HG03039 (cell line): Measurements from ENCODE around the gene PALB2.
"Not testable (repeated sequence)": the region's sequence is repeated elsewhere in the genome, so short reads cannot be mapped to it uniquely, and the experiment has no call there.

Experiments
- ATAC-seq: cut with Tn5 transposase; IDR thresholded peaks from one replicate; pipeline ENCODE4 v1.9.1; 2021; ENCODE audit warnings: mild to moderate bottlenecking, moderate library complexity; ENCODE audit not compliant: unreplicated experiment

The PALB2 gene

DNA sequence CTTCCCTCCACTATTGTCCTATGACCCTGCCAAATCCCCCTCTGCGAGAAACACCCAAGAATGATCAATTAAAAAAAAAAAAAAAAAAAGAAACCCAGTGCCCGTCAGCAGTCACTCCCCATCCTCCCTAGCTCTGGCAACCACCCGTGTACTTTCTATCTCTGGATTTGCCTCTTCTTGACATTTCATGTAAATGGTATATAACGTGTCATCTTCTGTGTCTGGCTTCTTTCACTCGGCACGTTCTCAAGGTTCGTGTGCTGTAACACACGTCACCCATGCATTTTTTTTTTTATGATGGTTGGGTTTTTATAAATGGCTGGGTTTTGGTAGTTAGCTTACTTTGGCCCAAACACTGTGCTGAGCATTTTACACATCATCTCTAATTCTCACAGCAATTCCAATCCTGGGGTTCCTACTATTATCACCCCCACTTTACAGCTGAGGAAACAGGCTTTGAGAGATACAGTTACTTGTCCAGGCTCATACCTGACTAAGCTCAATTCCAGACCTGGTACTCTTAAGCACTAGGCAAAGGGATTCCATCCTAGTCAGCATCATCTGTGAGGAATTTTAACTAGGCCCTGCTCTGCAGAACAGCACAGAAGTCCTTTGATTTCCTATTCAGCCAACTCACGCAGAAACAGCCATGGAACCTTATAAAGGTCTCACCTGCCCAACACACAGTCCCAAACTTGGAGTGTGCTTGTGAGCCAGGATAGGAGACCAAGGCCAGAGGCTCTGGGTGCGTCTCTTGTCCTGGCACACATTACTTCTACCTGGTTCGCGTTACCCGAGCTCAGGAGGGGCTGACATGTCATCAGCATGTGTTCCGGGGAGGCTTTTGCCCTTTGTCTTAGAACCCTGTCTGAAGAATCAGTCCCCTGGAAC lies 56.7 kb downstream of the PALB2 start:
- no peak for ATAC-seq

DNA sequence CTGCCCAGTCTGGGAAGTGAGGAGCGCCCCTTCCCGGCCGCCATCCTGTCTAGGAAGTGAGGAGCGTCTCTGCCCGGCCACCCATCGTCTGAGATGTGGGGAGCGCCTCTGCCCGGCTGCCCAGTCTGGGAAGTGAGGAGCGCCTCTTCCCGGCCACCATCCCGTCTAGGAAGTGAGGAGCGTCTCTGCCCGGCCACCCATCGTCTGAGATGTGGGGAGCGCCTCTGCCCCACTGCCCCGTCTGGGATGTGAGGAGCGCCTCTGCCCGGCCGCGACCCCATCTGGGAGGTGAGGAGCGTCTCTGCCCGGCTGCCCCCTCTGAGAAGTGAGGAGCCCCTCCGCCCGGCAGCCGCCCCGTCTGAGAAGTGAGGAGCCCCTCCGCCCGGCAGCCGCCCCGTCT lies 57.8 kb downstream of the PALB2 start:
- ATAC-seq, result not testable (repeated sequence)

DNA sequence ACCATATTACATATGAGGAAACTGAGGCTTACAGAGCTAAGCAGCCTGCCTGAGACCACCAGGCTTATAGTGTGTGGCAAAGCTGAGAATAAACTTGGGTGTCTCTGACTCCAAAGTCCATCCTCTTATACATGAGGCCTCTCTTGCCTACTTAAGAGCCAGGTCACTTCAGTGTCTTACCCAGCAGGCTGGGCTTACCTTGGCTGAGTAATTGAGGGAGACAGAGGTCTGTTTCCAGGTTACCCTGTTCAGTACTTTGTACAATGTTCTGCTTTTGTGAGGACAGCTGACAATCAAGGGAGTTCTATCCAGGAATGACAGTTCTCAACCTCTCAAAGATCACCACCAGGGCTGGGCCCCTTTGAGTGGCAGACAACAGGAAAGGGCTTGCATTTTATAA lies 59.3 kb downstream of the PALB2 start:
- no peak for ATAC-seq

DNA sequence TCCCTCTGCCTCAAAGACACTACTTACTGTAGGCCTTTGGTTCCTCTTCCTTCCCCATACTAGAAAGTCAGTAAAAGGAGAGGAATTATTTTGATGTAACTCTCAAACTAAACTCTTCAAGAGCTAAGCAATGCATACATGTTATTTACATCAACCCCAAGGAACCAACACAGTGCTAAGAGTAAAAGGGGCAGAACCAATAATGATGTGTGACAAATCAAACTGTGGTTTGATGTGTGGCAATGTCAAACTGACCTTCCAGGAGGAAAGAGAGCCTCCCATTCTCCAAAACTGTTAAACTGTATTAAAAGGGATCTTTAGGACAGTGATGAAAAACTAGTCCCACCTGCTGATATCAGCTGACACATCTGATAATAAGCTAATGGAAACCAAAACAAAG lies 60.7 kb downstream of the PALB2 start:
- no peak for ATAC-seq

DNA sequence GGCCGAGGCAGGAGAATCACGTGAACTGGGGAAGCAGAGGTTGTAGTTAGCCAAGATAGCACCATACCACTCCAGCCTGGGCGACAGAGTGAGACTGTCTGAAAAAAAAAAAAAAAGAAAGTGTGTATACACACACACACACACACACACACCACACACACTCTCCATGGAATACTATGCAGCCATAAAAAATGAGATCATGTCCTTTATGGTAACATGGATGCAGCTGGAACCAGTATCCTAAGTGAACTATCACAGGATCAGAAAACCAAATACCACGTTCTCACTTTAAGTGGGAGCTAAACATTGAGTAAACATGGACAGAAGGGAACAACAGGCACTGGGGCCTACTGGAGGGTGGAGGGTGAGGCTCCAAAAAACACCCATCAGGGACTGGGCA lies 61.7 kb downstream of the PALB2 start:
- ATAC-seq, result no peak

DNA sequence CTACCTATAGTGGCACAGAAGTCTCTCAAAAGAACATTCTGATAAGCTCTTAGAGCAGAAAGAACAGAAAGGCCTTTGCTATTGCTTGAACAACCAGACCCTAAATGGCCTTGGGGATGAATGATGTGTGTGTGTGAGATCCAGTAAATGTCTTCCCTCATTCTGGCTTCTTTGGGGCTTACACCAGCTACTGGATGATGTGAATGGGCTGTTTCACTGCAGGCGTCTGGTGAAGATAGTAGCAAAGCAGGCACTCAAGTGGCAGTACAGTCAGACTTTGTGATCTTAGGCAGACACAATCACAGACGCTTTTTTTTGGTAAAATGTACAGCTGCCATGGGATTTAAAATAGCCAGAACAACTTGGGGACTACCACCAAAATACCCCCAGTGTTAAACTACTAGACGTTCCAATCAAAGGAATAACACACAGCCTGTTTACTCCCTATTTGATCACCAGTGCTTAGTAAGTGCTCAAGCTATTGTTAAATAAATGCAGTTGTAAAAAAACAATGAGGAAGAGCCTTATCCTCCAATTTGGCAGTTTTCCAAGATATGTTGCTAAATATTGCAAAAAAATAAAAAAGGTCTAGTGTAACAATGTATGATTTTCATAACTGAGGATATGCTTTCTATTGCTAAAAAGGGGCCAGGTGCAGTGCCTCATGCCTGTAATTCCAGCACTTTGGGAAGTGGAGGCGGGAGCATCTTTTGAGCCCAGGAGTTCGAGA lies 62.8 kb downstream of the PALB2 start:
- no peak for ATAC-seq

DNA sequence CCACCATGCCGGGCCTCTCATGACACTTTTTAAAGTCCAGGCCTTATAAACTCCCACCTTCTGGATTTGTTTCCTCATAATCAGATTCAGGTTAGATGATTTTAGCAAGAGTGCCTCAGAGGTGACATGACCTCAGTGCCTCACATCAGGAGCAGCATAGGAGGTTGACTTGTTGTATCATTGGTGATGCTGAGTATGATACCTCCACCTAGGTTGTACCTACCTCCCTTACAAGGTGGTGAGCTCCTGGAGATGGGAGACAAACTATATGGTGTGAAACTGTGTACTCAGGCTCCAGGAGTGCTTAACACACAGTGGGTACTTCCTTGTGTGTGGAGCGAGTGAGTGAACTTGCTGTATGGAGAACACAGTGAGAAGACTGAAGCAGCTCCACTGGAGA lies 63.6 kb downstream of the PALB2 start:
- ATAC-seq, result no peak

DNA sequence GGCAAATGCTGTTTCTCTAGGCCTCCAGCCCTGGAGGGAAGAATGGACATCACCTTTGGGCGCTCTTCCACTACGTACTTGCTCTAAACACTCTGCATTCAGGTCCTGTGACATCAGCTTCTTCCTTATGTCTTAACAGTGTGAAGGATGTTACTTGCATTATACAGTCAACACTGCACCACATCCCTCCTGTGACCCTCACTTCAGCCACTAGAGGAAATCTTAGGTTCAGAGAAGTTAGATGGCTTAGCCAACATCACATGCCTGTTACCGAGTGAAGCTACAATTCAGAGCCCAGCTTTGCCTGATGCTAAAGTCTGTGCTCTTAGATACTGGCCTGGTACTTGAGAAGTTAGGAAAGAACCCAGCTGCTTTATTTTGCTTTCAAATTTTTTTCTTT lies 65.3 kb downstream of the PALB2 start:
- no peak for ATAC-seq

DNA sequence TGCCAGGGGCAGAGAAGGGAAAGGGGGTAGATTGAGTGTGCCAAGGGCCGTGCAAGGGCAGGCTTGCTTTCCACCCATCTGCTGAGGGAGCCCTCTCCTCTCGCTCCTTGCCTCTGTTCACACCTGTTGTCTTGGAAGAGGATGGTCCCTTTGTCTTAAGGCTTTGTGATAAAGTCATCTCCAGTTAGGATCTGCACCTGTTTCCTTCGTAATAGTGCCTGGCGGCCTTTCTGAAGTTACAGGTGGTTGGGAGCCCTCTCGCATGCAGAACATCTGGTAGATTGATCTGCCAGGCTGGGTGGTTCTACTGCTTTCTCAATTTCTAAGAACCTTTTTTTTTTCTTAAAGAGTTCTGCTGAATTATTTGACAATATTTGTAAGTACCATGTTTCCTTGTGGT lies 67.3 kb downstream of the PALB2 start:
- ATAC-seq, result no peak

DNA sequence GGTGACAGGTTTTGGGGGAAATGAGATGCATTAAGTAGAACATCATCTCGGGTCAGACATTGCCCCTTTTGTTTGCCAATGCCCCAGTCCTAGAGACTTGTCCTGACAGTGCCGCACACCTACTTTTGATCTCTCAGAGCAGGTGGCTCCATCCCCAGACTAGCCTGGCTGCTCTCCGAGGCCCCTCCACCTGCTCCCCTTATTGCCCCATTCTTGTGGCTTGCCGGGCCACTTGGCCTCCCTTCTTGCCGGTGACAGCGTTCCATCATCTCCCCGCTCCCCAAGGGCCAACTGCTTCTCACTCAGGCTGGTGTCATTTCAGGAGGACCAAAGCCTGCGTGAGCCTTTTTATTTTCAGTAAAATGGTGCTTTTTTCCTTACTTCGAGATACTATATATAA lies 68.7 kb downstream of the PALB2 start:
- ATAC-seq, result no peak

DNA sequence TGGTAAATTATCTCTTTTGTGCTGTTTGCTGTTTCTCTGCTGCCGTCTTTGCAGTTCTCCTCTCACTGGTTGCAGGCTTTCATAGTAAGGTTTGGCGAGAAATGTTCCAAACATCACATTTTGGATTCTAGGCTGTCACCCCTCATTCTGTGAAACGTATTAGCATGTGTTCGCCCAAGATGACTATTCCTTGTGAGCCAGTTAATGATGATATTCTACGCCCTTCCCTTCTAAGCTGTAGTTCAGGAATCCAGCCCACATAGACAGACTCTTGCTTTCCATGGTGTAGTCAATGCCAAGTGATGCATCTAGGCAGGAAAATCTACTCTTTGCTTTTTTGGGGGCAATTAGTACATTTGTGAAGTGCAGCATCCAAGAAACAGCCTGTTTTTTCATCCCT lies 69.2 kb downstream of the PALB2 start:
- ATAC-seq, result no peak

DNA sequence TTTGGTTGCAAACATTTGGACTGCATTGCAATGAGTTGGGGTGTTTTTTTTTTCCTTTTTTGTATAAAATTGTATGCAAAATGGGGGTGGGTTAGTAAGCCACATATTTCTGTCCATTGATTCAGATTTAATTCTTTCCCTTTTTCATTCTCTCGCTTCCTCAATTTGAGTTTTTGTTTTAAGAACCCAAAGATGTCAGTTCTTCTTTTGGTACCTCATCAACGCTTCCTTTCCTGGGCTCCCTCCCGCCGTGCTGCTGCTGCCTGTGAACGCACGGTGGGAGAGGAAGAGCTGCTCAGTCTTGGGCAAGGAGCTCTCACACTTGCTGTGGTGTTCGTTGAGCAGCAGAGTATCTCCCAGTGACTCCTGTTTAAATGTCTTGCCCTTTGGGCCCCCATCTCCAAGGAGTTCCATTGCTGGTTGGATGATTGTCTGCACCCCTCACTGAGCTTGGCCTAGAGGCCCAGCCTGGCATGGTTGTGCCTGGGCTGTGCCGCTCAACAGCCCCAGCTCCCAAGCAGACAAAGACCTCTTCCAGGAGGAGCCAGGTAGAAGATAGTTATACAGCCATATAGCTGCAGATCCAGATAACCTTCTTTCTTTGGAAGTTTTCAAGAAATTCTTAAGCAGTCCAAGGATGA lies 70.0 kb downstream of the PALB2 start:
- no peak for ATAC-seq

DNA sequence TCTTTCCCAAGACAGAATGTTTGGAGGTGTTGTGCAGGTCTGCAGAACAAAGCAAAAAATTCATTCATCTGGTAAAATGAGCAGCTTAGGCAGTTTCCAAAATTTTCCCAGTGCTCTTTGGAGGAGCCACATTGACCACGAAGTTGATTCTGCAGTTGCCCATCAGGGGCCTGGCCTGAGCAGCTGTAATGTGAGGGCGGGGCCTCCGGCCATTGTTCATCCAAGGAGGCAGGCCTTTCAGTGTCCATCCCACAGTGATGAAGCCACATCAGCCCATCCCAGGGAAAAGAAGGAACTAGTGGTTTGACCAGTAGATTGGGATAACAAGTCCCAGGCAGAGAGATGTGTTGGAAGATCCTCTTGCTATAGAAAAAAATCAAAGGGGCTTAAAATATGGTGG lies 73.5 kb downstream of the PALB2 start:
- no peak for ATAC-seq

DNA sequence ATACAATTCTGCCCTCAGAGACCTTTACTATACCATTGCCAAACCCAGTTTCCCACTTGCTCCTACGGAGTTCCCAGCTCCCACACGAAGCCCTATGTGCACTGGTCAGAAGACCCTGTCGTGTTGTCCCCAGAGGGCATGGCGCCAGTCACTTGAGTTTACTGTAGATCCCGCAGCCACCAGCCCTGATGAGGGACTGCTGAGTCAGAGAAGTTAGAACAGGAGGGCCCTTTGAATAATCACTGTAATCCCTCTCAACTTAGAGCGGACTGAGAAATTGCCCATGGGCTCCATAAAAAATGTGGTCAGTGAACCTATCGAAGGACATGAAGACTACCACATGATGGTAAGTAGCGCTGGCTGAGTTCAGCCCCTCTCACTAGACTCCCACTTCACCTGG lies 74.4 kb downstream of the PALB2 start:
- ATAC-seq, result no peak

DNA sequence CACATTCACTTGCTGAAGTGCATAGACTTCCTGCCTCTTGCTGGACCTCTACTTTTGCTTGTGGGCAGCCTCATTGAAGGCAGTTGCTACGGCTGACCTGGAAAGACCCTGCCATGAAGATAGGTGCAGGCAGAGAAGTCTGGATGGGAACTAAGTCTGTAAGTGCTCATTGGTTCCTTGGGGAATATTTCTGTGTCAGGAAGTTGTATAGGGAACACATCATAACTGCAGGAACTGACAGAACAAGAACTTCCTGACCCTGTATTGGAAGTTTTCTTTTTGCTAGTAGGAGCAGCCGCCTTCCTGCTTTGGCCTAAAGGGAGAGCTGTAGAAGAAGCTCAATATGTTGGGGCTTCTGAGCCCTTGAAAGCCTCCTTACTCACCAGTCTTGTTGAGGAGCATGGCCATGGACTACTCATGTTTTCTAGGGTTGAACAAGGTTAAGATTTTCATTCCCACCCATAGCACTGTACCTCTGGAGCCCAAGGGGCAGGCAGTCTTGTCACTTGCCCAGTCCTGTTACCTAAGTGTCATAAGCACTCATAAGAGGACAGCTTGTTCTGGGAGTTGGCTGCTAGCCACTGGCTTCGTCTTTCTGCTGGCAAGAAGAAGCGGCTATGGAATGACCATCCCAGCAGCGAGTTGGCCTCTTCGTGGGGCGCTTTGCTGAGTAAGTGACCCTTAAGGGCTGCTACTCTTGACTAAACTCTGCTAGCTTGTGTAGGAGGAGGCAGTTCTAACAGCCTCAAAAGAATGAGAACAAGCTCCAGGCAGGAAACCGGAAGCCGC lies 76.3 kb downstream of the PALB2 start:
- ATAC-seq, result no peak

DNA sequence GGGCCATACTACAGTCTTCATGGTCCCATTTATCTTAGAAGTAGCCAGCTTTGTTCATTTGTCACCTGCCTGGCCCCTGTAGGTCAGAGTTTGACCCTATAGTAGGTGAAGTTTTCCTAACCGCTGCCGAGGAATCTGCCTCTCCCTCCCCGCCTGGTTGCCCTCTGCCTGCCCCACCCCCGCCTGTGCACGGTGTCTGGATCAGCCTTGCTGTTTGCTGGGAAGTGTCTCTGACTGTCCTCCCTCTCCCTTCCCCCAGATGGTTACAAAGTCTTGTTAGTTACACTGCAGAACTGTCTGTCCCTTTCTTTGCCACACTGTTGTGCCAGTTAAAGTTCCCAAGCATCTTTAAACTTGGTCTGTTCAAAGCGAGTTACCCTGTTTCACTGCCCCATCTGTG lies 77.9 kb downstream of the PALB2 start:
- ATAC-seq, result no peak

DNA sequence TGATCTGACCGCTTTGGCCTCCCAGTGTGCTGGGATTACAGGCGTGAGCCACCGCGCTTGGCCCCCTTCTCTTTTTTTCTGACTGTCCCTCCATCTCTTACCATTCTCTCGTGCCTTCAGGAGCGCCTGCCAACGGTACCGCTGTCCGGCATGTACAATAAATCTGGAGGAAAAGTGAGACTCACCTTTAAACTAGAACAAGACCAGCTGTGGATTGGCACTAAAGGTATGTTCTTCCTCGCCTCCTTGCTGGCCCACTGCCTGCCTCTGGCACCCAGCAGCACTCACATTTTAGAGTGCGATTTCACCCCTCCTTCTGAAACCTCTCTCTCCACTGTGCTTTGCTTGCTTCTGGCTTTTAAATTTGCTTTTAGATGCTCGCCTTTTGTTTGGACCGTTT lies 78.6 kb downstream of the PALB2 start:
- ATAC-seq, result no peak

DNA sequence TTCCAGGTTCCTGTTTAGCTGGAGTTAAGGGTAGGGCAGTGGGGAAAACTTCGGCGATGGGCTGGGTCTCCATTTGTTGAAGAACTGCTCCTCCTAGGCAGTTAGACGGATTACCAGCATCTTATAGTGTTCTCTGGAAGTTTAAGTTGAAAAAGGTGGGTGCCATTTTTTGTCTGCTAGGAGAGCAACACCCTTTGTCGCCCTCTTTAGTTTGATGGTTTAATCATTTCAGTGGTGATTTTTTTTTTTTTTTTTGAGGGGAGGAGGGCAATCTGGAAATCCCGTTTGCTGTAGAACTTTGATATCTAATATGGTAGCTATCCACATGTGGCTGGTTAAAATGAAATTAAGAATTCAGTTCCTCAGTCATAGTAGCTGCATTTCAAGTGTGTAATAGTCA lies 79.5 kb downstream of the PALB2 start:
- ATAC-seq, result no peak

DNA sequence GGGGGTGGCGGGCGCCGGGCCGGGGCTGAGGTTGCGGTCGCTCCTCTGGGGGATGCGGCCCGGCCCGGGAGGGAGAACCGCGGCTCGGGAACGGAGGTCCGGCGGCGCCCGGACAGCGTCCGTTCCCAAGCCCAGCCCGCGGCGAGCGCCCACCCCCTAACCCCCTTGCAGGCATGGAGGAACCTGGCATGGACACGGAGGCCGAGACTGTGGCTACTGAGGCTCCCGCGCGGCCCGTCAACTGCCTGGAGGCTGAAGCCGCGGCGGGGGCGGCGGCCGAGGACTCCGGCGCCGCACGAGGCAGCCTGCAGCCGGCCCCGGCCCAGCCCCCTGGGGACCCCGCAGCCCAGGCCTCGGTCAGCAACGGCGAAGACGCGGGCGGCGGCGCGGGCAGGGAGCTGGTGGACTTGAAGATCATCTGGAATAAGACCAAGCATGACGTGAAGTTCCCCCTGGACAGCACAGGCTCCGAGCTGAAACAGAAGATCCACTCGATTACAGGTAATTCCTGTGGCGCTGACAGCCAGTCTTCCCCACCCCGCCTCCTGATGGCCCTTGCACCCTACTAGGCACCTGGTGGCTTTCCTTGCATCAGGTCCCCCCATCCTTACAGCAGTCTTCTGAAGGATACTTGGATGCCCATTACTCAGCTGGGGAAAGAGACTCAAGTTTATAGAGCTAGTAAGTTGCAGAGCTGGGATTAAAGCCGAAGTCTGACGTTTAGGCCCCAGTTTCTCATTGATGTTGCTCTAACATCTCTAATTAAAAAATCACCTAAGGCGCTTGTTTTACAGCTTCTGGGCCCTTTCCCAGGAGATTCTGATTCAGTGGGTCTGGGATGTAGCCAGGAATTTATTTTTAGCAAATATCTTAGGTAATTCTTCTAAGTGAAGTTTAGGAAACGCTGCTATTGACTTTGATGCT lies 83.1 kb downstream of the PALB2 start:
- peak; percentile 0 for ATAC-seq
